Measurements from ENCODE around the gene ARL6IP4. TPM values are rescaled to one million over a fixed set of nuclear protein-coding genes. Genes with fewer than 3 reads are reported as not detected.

The ARL6IP4 gene
- total RNA-seq, 2 donors from 2014 or later, result 157 to 284 TPM

DNA sequence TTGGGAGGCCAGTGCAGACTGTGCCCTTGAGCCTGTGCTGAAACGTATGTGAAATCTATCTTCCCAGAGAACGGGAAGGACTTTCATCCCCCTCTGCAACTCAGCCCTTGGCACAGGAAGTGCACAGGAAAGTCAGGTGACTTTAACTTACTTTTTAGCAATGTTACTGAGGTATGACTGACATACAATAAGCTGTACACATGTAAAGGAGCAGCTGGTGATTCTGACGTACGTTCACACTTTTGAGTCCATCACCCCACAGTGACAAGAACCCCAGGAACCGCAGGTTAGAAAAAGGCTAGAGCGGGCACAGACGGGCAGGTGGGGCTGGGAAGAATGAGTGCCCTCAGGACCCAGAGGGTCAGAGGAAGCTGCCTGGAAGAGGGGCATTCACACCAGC is 48.0 kb downstream of the ARL6IP4 start:
- no peak for DNase-seq (ENCODE audit: low spot score)
- TF ChIP-seq CTCF (IDR thresholded peaks at IDR 0.05), result no peak
- peaks cover 5% of the 10 kb centered on the region for H3K36me3 ChIP-seq
- no peaks in the 10 kb centered on the region for H3K4me1 ChIP-seq
- H3K9me3 ChIP-seq, result no peaks in the 10 kb centered on the region
- H3K4me3 ChIP-seq, result no peak overlapping the region
- H3K27ac ChIP-seq, result no peak overlapping the region
- H3K27me3 ChIP-seq, result no peaks in the 10 kb centered on the region

- Histone ChIP-seq H3K4me3 (no peak overlapping the region), H3K9me3 (no peaks in the 10 kb centered on the region), H3K27ac (no peak overlapping the region), H3K27me3 (no peaks in the 10 kb centered on the region), H3K4me1 (no peaks in the 10 kb centered on the region), H3K36me3 (peaks cover 14% of the 10 kb centered on the region)
- TF ChIP-seq CTCF (IDR thresholded peaks at IDR 0.05), result no peak
- DNase-seq (ENCODE audit: low spot score), result no peak
Measured at GRCh38 chr12:123029550-123029949, 49.1 kb downstream of the ARL6IP4 start.

- DNase-seq (ENCODE audit: low spot score), result no peak
- no peaks in the 10 kb centered on the region for H3K27me3 ChIP-seq
- no peaks in the 10 kb centered on the region for H3K4me1 ChIP-seq
- H3K27ac ChIP-seq, result no peak overlapping the region
- peaks cover 14% of the 10 kb centered on the region for H3K36me3 ChIP-seq
- no peak for TF ChIP-seq CTCF (IDR thresholded peaks at IDR 0.05)
- H3K9me3 ChIP-seq, result no peaks in the 10 kb centered on the region
- no peak overlapping the region for H3K4me3 ChIP-seq
Measured at GRCh38 chr12:123030686-123031085, 50.2 kb downstream of the ARL6IP4 start.

GRCh38 chr12:123031171-123031845 is 50.8 kb downstream of the ARL6IP4 start:
- H3K27ac ChIP-seq, result no peak overlapping the region
- DNase-seq (ENCODE audit: low spot score), result no peak
- peaks cover 14% of the 10 kb centered on the region for H3K36me3 ChIP-seq
- no peaks in the 10 kb centered on the region for H3K4me1 ChIP-seq
- H3K4me3 ChIP-seq, result no peak overlapping the region
- no peak for TF ChIP-seq CTCF (IDR thresholded peaks at IDR 0.05)
- no peaks in the 10 kb centered on the region for H3K27me3 ChIP-seq
- no peaks in the 10 kb centered on the region for H3K9me3 ChIP-seq

Small RNA genes lying within 50 kb of the gene (microRNA-seq; reads per million reads assigned to microRNA genes)
- 0 reads per million in 2 donors for gene MIR4304 (ENCODE audit: borderline number of aligned reads in 2 of 2, borderline replicate concordance in 1 of 2)

Other genes starting within 250 kb of the ARL6IP4 start
- gene HCAR1, start 249.8 kb upstream of the ARL6IP4 start, total RNA-seq, result under 1 TPM in 1 of 2 donors, not detected in 1; 0.12 TPM
- gene DENR, start 227.9 kb upstream of the ARL6IP4 start, total RNA-seq, result 10 to 100 TPM; 14.7 to 16.1 TPM
- gene CCDC62, start 206.1 kb upstream of the ARL6IP4 start, total RNA-seq, result under 1 TPM; 0.48 to 0.67 TPM
- gene HIP1R, start 145.2 kb upstream of the ARL6IP4 start, total RNA-seq, result 10 to 100 TPM; 32.4 to 43.8 TPM
- 10 to 100 TPM; 28.5 to 41.1 TPM for gene VPS37B, start 84.6 kb upstream of the ARL6IP4 start, total RNA-seq
- 1 to 10 TPM; 4.9 to 5.7 TPM for gene ABCB9, start 14.2 kb upstream of the ARL6IP4 start, total RNA-seq
- gene OGFOD2, start 5.4 kb upstream of the ARL6IP4 start, total RNA-seq, result 1 to 10 TPM; 4.9 to 6.8 TPM
- gene PITPNM2, start 170.4 kb downstream of the ARL6IP4 start, total RNA-seq, result 10 to 100 TPM in 1 of 2 donors, 1 to 10 TPM in 1; 9.4 to 10.5 TPM